RWPE1 (cell line): ENCODE measurements around the gene ANKRD13D.
"Not testable (repeated sequence)": the region's sequence is repeated elsewhere in the genome, so short reads cannot be mapped to it uniquely, and the experiment has no call there.

Source experiments
- CTCF ChIA-PET: fragments of 350-600 bp; sonication (Branson Sonifier 250); formaldehyde crosslinking; extraction: SDS; loops from one replicate; lab custom pipeline; 2021; lab: Yijun Ruan, JAX
- POLR2A ChIA-PET: fragments of 400-600 bp; formaldehyde crosslinking; extraction: SDS; loops from one replicate; lab custom pipeline; 2020; ENCODE audit warnings: antibody characterized with exemption; ENCODE audit not compliant: low non-redundant PET; lab: Yijun Ruan, JAX
- DNase-seq: peaks from one replicate; pipeline ENCODE4 v3.0.0; 2012; ENCODE audit warnings: low spot score
- H3K27ac ChIP-seq: fragments of 450-650 bp; 2 replicates; pipeline ENCODE4 v1.5.1; 2017
- TF ChIP-seq, protein P1 (sequence below): fragments of 450-650 bp; conservative IDR thresholded peaks from 2 replicates; pipeline ENCODE4 v1.5.1; 2017; ENCODE audit warnings: low read depth, mild to moderate bottlenecking

Gene ANKRD13D

DNA sequence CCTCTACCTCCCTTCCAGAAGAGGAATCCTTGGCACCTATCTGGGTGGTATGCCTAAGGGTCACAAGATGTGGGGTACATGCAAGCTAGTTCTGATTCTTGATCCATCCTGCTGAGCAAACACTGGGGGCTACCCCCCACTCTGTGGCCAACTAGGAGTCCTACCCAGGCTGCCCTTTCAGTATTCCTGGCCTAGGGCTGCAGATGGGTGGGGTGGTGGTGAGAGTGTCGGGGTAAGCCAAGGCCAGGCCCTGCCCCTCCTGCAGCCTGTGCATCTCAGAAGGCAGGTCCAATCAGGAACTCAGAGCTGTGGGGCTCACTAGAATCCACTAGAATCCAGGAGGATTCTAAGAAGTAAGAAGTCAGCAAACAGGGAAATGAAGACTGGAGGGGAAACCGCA is 25.1 kb downstream of the ANKRD13D start:
- TF ChIP-seq, protein P1, sequence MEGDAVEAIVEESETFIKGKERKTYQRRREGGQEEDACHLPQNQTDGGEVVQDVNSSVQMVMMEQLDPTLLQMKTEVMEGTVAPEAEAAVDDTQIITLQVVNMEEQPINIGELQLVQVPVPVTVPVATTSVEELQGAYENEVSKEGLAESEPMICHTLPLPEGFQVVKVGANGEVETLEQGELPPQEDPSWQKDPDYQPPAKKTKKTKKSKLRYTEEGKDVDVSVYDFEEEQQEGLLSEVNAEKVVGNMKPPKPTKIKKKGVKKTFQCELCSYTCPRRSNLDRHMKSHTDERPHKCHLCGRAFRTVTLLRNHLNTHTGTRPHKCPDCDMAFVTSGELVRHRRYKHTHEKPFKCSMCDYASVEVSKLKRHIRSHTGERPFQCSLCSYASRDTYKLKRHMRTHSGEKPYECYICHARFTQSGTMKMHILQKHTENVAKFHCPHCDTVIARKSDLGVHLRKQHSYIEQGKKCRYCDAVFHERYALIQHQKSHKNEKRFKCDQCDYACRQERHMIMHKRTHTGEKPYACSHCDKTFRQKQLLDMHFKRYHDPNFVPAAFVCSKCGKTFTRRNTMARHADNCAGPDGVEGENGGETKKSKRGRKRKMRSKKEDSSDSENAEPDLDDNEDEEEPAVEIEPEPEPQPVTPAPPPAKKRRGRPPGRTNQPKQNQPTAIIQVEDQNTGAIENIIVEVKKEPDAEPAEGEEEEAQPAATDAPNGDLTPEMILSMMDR: no peak
- POLR2A ChIA-PET: no interaction called here
- CTCF ChIA-PET: interaction anchor here (1.1 kb wide), 1 partner anchor 8 kb away, joined by 3 read pairs; no protein-coding TSS in a partner anchor
- DNase-seq: no peak
- peak overlapping the region; percentile 99 for H3K27ac ChIP-seq

DNA sequence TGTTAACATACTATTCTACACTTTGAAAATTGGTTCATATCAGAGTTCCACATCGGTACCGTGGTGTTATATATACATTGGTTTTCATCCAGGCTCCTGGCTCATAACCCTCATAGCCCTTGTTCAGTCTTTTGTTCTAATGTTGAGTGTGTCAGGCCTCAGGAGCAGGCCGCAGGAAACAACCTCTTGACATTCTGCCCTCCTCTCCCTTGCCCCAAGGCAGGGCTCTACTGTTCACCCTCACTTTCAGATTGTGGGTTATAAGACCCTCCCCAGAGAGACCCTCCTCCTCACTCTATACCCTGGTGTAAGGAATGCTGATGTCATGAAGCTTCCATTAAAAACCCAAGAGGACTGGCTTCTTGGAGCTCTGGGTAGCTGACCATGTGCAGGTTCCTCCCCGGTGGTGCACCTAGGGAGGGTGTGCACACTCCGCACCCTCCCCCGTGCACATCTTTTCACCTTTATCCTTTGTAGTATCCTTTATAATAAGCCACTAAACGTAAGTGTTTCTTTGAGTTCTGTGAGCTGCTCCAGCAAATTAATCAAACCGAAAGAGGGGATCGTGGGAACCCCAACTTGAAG is 26.3 kb downstream of the ANKRD13D start:
- no peak for DNase-seq
- CTCF ChIA-PET: no interaction called here
- POLR2A ChIA-PET: interaction anchor here (1.4 kb wide), 1 partner anchor 12 kb away, joined by 7 read pairs; the partner anchor contains the start of gene SSH3
- TF ChIP-seq, protein P1: no peak
- peak overlapping the region; percentile 99 for H3K27ac ChIP-seq

DNA sequence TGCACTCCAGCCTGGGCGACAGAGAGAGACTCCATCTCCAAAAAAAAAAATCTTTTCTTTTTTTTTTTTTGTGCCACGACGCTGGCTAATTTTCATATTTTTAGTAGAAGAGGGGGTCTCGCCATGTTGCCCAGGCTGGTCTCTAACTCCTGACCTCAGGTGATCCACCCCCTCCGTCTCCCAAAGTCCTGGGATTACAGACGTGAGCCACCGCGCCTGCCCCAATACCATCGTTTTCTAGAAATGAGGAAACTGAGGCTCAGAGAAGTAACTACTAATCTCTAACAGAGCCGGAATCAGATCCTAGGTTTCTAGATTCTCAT is 27.7 kb downstream of the ANKRD13D start:
- DNase-seq: no peak
- H3K27ac ChIP-seq: peak overlapping the region; percentile 99
- POLR2A ChIA-PET: interaction anchor here (0.6 to 1.4 kb wide), 8 partner anchors 12 to 257 kb away, joined by 3 to 16 read pairs (median 4); partner anchors contain the start of gene SSH3
- CTCF ChIA-PET: interaction anchor here (0.5 to 3.1 kb wide), 14 partner anchors 8 to 361 kb away, joined by 3 to 27 read pairs (median 4); partner anchors contain the start of genes ANKRD13D, GRK2 and SSH3
- TF ChIP-seq, protein P1: no peak

DNA sequence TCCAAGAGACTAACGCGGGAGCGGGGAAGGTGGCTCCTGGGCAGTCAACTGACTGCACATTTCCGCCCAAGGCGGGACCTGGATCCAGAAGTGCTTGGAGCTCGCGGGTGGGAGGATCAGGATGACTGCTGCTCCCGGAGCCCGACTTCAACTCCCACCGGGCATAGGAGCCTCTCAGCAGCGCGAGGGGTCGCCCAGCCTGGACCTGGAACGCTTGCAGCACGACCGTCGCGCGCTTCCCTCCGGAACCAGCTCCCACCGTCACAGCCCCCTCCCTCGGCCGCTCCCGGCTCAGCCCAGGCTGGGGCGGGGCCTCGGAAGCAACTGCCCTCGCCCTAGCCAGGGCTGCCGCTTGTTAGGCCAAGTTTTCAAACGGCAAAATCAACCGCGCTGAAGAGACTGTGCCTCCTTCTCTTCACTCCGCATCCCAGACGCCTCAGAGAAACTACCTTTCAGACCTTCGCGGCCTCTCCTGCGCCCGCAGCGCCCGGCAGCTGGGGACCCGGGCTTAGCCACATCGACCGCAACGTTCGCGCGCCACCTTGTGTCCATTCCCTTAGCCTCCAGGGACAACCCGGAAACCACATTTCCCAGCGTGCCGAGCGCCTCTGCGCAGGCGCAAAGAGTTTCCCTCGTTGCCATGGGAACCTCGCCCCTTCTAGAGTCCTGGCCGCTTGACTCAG is 28.2 kb downstream of the ANKRD13D start:
- DNase-seq: peak; percentile 98
- H3K27ac ChIP-seq: peak overlapping the region; percentile 99
- TF ChIP-seq, protein P1: peak; percentile 88
- ChIA-PET POLR2A (interaction anchor here (0.6 to 1.4 kb wide), 8 partner anchors 13 to 56 kb away, joined by 3 to 16 read pairs (median 3); partner anchors contain the start of gene SSH3), CTCF (interaction anchor here (0.5 to 3.1 kb wide), 24 partner anchors 9 to 950 kb away, joined by 3 to 27 read pairs (median 4); partner anchors contain the start of genes ANKRD13D, GRK2 and SSH3)

DNA sequence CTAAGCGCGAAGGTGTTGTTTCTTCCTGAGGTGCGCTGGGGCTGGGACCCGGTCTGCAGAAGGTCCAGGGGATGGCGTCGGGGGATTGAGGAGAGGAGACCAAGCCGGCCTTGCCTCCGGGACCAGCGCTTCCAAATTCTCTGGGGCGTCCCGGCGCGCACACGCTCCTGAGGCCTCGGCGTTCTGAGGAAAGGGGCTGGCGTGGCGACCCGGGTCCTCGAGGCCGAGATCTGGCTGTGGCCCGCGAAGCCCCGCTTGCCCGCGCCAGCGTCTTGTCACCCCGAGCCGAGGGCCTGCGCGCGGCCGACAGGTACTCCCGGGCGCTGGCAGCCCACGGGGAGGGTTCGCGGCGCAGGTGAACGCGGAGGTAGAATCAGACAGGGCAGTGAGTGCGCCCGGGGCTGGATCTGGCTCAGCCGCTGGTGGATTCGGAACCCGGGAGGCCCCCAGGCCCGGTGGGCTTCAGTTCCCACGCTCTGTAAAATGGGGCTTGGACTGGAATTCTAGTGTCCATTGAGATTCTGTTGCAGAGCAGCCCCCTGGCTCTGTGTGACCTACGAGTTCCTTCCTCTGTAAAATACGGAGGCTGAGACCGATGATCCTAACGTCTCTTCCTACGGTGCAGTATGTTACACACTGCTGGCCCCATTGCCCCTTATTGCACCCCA is 28.9 kb downstream of the ANKRD13D start:
- CTCF ChIA-PET: interaction anchor here (0.6 to 3.1 kb wide), 16 partner anchors 15 to 951 kb away, joined by 3 to 27 read pairs (median 5); partner anchors contain the start of genes ANKRD13D, GRK2 and SSH3
- peak overlapping the region; percentile 99 for H3K27ac ChIP-seq
- peak; percentile 54 for DNase-seq
- TF ChIP-seq, protein P1: no peak
- POLR2A ChIA-PET: interaction anchor here (0.7 to 1.4 kb wide), 6 partner anchors 13 to 53 kb away, joined by 3 to 16 read pairs (median 4); partner anchors contain the start of gene SSH3

DNA sequence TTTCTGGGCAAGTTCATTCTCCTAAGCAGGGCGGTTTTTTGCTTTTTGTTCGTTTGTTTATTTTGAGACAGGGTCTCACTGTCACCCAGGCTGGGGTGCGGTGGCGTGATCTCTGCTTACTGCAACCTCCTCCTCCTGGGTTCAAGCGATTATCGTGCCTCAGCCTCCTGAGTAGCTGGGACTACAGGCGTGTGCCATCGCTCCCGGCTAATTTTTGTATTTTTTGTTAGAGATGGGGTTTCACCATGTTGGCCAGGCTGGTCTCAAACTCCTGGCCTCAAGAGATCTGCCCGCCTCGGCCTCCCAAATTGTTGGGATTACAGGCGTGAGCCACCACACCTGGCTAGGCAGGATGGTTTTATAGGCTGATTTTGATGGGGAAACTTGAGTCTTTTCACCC is 29.8 kb downstream of the ANKRD13D start:
- not testable (repeated sequence) for DNase-seq, H3K27ac ChIP-seq
- CTCF ChIA-PET: interaction anchor here (0.6 to 3.1 kb wide), 4 partner anchors 26 to 64 kb away, joined by 3 to 15 read pairs (median 5); partner anchors contain the start of gene GRK2
- POLR2A ChIA-PET: interaction anchor here (0.7 to 1.0 kb wide), 2 partner anchors 13 to 16 kb away, joined by 3 read pairs; partner anchors contain the start of gene SSH3
